Urinary bladder (tissue), 4 donors: ENCODE results near the gene MMP1. TPM values are rescaled to one million over a fixed set of nuclear protein-coding genes. Genes with fewer than 3 reads are reported as not detected.

Experiments
- DNase-seq: peaks from one replicate; pipeline ENCODE4 v3.0.0-alpha.2; 2015; ENCODE audit errors: extremely low spot score
- H3K27ac ChIP-seq: one replicate; pipeline ENCODE4 v1.5.1; 2013; ENCODE audit warnings: low read depth, mild to moderate bottlenecking, moderate library complexity
- H3K36me3 ChIP-seq: one replicate; pipeline ENCODE4 v1.6.1; 2013; ENCODE audit warnings: mild to moderate bottlenecking, moderate library complexity; ENCODE audit not compliant: insufficient read depth
- H3K4me1 ChIP-seq: one replicate; pipeline ENCODE4 v1.6.1; 2013; ENCODE audit warnings: mild to moderate bottlenecking, moderate library complexity; ENCODE audit not compliant: insufficient read depth
- H3K4me3 ChIP-seq: one replicate; pipeline ENCODE4 v1.5.1; 2013; ENCODE audit warnings: low read depth, low read length
- WGBS: extraction: QIAGEN DNeasy Blood & Tissue Kit; methylation state at CpG from one replicate; pipeline ENCODE4 v1.1.7; 2013; 5-methylcytosine and 5-hydroxymethylcytosine counted together
- polyA plus RNA-seq: library from polyadenylated mRNA; stranded (reverse); fragments of 200-250 nt; gene quantifications from one replicate; pipeline ENCODE4 v1.2.3, GENCODE V29; 2013
- total RNA-seq: library from RNA; depleted of rRNA; stranded (reverse); fragments of >200 nt; gene quantifications from one replicate; pipeline ENCODE4 v1.2.3, GENCODE V29; 2014
- donor health status: healthy with polysubstance abuse.
- donor health status: healthy.

Gene MMP1
- total and polyA plus RNA-seq, 2 donors = 0.15 to 0.53 TPM

- Histone ChIP-seq H3K4me3 (no peak overlapping the region), H3K4me1 (no peaks in the 10 kb centered on the region), H3K36me3 (no peaks in the 10 kb centered on the region), H3K27ac (no peak overlapping the region)
- no peak for DNase-seq
- WGBS = 71% methylated on average over 6 of the region's 6 CpGs
Measured at GRCh38 chr11:102829316-102830000, 31.5 kb upstream of the MMP1 start.

GRCh38 chr11:102824556-102824955 lies 26.6 kb upstream of the MMP1 start:
- Histone ChIP-seq H3K4me3 (no peak overlapping the region), H3K36me3 (no peaks in the 10 kb centered on the region), H3K4me1 (no peaks in the 10 kb centered on the region), H3K27ac (no peak overlapping the region)
- 100% methylated on average over 1 of the region's 1 CpG for WGBS
- no peak for DNase-seq

GRCh38 chr11:102819491-102819890 lies 21.5 kb upstream of the MMP1 start:
- no peak overlapping the region for H3K4me3 ChIP-seq
- H3K4me1 ChIP-seq = no peaks in the 10 kb centered on the region
- DNase-seq = no peak
- WGBS = 67% methylated on average over 6 of the region's 6 CpGs
- H3K36me3 ChIP-seq = no peaks in the 10 kb centered on the region
- no peak overlapping the region for H3K27ac ChIP-seq

- Histone ChIP-seq H3K4me3 (no peak overlapping the region), H3K27ac (no peak overlapping the region), H3K36me3 (no peaks in the 10 kb centered on the region), H3K4me1 (no peaks in the 10 kb centered on the region)
- WGBS = 84% methylated on average over 1 of the region's 1 CpG
- DNase-seq = no peak
Measured at GRCh38 chr11:102813484-102813883, 15.5 kb upstream of the MMP1 start.

GRCh38 chr11:102812188-102812587 lies 14.2 kb upstream of the MMP1 start:
- DNase-seq = no peak
- Histone ChIP-seq H3K36me3 (no peaks in the 10 kb centered on the region), H3K4me1 (no peaks in the 10 kb centered on the region), H3K27ac (no peak overlapping the region), H3K4me3 (no peak overlapping the region)
- 85% methylated on average over 3 of the region's 3 CpGs for WGBS

- Histone ChIP-seq H3K36me3 (no peaks in the 10 kb centered on the region), H3K27ac (no peak overlapping the region), H3K4me3 (no peak overlapping the region), H3K4me1 (no peaks in the 10 kb centered on the region)
- 6% methylated on average over 3 of the region's 3 CpGs for WGBS
- no peak for DNase-seq
Measured at GRCh38 chr11:102810950-102811660, 13.1 kb upstream of the MMP1 start.

GRCh38 chr11:102809971-102810370 lies 12.0 kb upstream of the MMP1 start:
- Histone ChIP-seq H3K36me3 (no peaks in the 10 kb centered on the region), H3K27ac (no peak overlapping the region), H3K4me1 (no peaks in the 10 kb centered on the region), H3K4me3 (no peak overlapping the region)
- DNase-seq = no peak
- WGBS = 77% methylated on average over 2 of the region's 2 CpGs

- 66% methylated on average over 19 of the region's 19 CpGs for WGBS
- DNase-seq = no peak
Measured at GRCh38 chr11:102807921-102808320, 10.0 kb upstream of the MMP1 start.

GRCh38 chr11:102806296-102806695 lies 8.3 kb upstream of the MMP1 start:
- H3K36me3 ChIP-seq = no peaks in the 10 kb centered on the region
- no peak overlapping the region for H3K4me3 ChIP-seq
- WGBS = 62% methylated on average over 3 of the region's 3 CpGs
- H3K4me1 ChIP-seq = no peaks in the 10 kb centered on the region
- no peak overlapping the region for H3K27ac ChIP-seq
- DNase-seq = no peak

More at GRCh38 chr11:102807921-102808320, 10.0 kb upstream of the MMP1 start:
- Histone ChIP-seq H3K4me1 (no peaks in the 10 kb centered on the region), H3K36me3 (no peaks in the 10 kb centered on the region), H3K4me3 (no peak overlapping the region), H3K27ac (no peak overlapping the region)

- H3K36me3 ChIP-seq = no peaks in the 10 kb centered on the region
- H3K27ac ChIP-seq = no peak overlapping the region
- 36% methylated on average over 2 of the region's 2 CpGs for WGBS
- no peaks in the 10 kb centered on the region for H3K4me1 ChIP-seq
- no peak overlapping the region for H3K4me3 ChIP-seq
- DNase-seq = no peak
Measured at GRCh38 chr11:102802341-102802740, 4.4 kb upstream of the MMP1 start.

GRCh38 chr11:102800767-102801166 lies 2.8 kb upstream of the MMP1 start:
- Histone ChIP-seq H3K27ac (no peak overlapping the region), H3K4me3 (no peak overlapping the region), H3K4me1 (no peaks in the 10 kb centered on the region), H3K36me3 (no peaks in the 10 kb centered on the region)
- no peak for DNase-seq
- WGBS = 61% methylated on average over 4 of the region's 4 CpGs

- DNase-seq = no peak
- Histone ChIP-seq H3K4me3 (no peak overlapping the region), H3K36me3 (no peaks in the 10 kb centered on the region), H3K4me1 (no peaks in the 10 kb centered on the region), H3K27ac (no peak overlapping the region)
- 76% methylated on average over 6 of the region's 6 CpGs for WGBS
Measured at GRCh38 chr11:102799681-102800340, 1.9 kb upstream of the MMP1 start.

GRCh38 chr11:102794382-102794781 lies 3.6 kb downstream of the MMP1 start:
- DNase-seq = no peak
- H3K36me3 ChIP-seq = no peaks in the 10 kb centered on the region
- H3K27ac ChIP-seq = no peak overlapping the region
- H3K4me1 ChIP-seq = no peaks in the 10 kb centered on the region
- no peak overlapping the region for H3K4me3 ChIP-seq

GRCh38 chr11:102793677-102794290 lies 4.2 kb downstream of the MMP1 start:
- DNase-seq = no peak
- Histone ChIP-seq H3K4me1 (no peaks in the 10 kb centered on the region), H3K4me3 (no peak overlapping the region), H3K27ac (no peak overlapping the region), H3K36me3 (no peaks in the 10 kb centered on the region)
- 53% methylated on average over 6 of the region's 6 CpGs for WGBS
